8988T (cell line): Measurements from ENCODE around the gene CRTC1.
"Not testable (repeated sequence)": the region's sequence is repeated elsewhere in the genome, so short reads cannot be mapped to it uniquely, and the experiment has no call there.

Source experiments
- DNase-seq: peaks from one replicate; pipeline ENCODE4 v3.0.0; 2011

Gene CRTC1

GRCh38 chr19:18733762-18734332, 50.4 kb downstream of the CRTC1 start:
- DNase-seq: not testable (repeated sequence)

GRCh38 chr19:18735324-18735723, 51.8 kb downstream of the CRTC1 start:
- DNase-seq: no peak

DNA sequence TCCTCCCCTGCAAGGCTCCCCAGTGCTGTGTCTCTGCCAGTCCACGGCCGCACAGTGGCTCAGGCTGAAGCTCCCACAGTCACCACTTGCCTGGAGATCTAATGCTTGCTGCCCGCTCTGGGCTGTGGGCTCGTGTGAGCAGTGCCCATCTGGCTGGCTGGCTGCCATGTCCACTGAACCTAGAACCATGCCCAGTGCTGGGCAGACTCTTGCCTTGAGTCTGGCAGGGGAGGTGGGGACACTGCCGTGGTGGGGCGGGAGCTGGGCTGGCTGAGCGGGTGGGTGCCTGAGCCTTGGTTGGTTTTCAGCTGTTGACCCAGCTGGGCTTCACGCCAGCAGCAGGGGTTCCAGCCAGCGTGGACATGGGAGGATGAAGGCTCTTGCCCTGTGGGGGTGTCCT, 52.3 kb downstream of the CRTC1 start:
- no peak for DNase-seq

- DNase-seq: no peak
Observed at GRCh38 chr19:18736415-18737336, 53.2 kb downstream of the CRTC1 start.

- no peak for DNase-seq
Observed at GRCh38 chr19:18737337-18737953, 54.0 kb downstream of the CRTC1 start.

GRCh38 chr19:18737954-18738351, 54.5 kb downstream of the CRTC1 start:
- no peak for DNase-seq

DNA sequence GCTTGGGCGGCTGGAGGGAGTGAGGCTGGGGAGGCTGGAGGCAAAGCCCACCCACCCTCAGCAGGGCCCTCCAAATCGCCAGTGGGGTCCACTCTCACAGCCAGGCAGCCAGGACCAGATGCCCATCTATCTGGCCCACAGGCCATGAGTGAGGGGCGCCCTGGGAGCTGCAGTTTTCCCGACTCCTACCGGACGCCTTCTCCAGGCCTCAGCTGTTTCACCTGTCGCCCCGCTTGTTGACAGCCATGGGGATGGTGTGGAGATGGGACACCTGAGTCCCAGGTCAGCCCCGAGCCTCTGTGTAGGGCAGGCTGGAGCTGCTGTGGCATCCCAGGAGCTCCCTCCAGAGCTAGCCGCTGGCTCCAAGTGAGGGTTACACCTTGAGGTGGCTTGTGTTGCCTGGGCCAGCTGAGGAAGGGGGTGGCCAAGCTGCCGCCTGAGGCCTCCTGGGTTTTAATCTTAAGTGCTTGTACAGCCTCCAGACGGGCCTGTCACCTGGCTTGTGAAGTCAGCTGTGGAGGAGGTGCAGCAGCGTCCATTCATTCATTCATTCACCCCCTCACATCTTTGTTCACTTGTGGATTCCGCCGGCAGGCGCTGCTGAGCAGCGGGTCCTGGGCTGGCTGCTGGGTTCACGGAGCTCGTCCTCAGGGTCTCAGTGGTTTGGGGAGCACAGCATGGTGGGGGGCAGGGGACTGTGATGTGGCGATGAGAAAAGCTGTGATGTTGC, 55.6 kb downstream of the CRTC1 start:
- no peak for DNase-seq

DNA sequence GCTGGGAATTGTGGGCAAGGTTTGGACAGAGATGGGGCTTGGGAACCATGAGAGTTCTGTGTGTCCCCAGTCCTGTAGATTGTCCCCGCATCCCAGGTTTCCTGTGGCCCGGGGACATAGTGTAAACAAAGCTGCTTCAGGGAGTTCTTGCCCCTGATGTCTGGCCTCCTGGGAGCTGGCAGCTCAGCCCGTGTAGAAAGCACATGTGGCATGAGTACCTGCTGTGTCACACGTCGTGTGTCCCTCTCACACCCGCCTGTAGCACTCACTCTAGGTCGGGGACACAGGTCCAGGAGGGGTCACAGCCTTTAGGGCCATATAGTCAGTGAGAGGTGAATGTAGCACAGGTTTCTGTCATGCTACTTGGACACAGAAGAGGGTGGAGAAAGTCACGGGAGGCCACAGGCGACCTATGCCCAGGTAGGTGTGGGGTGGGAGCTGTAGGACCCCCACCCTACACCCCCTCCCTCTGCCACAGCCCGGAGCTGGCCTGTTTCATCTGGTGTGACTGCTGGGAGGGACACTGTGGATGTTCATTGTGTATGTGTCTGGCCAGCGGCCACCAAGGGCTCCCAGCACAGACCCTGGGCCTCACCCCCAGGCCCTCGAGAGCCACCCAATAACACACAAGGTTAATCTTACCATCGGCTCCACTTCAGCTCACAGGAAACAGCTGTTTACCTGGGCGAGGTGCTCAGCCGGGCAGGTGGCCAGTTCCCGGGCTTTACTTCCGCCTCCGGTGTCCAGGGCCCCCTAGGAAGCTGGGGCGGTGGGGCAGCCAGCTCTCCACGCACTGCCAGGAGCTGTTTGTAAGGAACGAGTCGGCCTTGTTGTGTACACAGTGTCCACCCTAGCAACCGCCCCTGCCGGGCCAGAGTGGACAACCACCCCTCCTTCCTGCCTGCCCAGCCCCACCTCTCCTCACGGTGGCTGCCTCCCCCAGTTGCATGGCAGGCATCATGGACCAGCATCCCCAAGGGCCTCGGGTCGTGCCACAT, 57.9 kb downstream of the CRTC1 start:
- no peak for DNase-seq

GRCh38 chr19:18742324-18742723, 58.8 kb downstream of the CRTC1 start:
- DNase-seq: no peak

DNA sequence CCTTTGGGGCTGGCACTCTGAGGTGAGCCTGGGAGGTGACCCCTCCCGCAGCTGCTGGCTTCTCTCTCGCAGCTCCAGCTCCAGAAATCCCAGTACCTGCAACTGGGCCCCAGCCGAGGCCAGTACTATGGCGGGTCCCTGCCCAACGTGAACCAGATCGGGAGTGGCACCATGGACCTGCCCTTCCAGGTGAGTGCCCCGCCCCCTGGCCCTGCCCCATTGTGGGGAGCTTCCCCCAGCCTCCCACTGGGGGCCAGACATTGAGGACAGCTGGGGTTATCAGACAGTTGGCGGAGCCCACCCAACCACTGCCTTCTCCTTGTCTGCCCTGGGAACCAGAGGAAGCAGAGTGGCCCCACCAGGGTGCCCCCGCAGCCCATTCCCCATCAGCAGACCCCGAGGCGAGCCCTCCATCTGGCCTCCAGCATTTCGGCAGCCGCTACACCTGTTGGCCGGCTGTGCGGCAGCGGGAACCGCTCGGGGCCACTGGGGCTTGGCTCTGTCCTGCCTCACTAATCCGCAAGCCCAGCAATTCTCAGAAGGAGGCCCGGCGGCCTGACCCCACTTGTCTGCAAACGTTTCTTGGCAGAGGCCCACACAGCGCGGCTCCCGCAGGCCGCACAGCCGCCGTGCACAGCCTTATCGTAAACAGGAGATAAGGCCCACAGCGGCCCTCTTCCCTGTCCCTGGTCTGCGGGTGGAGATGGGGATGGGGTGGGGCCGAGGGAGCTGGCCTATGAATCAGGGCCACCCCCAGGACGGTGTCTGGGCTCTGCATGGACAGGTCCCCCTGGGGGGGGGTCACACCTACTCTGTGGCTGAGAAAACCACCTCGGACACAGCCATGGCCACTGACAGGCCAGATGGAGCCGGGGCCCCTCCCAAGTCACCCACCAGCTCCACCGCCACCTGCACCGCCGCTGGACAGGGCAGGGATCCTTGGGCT, 59.6 kb downstream of the CRTC1 start:
- DNase-seq: no peak

- no peak for DNase-seq
Observed at GRCh38 chr19:18743784-18744418, 60.4 kb downstream of the CRTC1 start.

DNA sequence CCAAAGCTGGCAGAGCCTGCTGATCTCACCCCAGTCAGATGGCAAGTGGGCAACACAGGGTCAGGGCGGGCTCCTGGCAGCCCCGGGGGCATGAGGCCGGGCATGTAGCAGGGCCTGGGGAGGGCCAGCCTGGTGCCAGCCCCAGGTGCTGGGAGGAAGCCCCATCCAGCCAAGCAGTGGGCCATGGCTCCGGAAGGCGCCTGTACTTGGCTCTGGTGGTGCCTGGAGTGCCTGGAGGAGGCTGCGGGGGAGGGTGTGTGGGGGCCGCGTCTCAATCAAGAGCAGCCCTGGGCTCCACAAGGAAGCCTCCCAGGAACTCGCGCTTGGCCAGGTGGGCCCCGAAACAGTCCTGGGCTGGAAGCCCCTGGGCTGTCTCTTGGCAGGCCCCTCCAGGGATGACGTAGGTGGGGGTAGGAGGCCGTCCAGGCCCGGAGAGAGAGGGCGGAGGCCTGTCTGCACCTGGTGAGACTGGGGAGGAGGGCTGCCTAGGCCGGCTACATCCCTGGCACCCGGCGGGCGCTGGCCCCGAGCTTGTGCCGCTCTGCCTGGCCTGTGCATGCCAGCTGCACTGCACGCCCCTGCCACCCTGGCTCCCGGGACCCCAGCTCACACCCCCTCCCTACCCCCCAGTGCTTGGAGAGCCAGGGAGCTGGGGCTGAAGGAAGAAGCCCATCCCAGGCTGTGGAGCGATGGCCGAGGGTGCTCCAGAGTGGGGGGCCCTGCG, 61.7 kb downstream of the CRTC1 start:
- DNase-seq: no peak

GRCh38 chr19:18745931-18746330, 62.5 kb downstream of the CRTC1 start:
- no peak for DNase-seq

GRCh38 chr19:18746401-18747325, 63.2 kb downstream of the CRTC1 start:
- DNase-seq: no peak

DNA sequence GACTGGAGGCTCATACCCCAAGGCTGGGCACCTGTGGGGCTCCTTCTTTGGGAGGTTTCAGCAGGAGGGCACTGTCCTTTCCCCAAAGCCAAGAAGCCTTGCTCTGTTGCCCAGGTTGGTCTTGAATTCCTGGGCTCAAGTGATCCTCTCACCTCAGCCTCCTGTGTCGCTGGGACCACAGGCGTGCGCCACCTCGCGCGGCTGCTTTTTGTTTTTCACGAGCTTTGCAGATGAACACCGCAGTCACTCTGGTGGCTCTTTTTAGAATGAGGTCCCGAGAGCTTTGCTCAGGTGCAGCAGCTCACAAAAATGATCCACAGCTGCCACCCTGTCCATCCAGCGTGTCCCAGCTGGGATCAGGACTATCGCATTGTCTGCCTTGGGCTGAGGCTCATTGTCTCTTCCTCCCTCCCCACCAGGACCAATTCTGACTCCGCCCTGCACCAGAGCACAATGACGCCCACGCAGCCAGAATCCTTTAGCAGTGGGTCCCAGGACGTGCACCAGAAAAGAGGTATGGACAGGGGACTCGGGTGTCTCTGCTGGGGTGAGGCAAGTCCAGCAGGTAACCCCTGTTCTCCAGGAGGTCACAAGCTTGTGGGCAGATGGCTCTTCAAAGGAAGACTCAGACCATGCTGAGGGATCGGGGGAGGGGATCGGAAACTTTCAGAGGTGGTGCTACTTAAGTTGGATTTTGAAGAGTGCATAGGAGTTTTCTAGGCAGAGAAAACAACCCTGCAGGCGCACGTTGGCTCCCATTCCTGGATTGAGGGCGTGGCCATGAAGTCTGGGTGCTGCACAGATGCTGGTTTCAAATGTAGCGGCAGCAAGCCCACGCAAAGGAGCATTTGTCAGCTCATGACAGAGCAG, 66.1 kb downstream of the CRTC1 start:
- DNase-seq: no peak

DNA sequence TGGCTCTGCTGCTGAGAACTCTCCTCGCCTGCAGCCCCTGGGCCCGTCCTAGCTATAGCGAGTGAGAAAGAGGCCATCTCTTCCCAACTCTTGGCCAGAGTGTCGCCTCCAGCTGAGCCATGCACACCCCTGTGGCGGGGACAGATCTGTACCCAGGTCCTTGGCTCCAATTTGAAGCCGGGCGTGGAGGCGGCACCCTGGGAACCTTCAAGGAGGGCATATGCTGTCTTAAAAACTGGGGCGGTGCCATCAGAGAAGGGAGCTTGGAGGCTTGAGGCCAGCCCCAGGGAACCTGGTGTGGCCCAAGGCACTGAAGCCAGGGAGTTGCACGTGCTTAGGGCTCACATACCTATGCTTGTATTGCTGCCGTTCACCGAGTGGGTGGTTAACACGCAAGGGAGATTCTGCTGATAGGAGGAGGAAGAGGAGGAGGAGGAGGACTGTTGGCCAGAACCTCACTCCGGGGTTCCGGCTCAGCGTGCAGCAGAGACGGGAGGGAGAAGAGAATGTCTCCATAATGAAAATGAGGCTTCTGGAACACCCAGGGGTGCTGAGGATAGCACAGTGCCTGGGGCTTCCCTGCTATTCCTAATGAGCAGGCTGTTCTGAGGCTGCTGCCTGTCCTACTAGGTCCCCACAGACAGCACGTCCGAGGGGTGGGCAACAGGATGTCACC, 67.0 kb downstream of the CRTC1 start:
- DNase-seq: no peak

- DNase-seq: no peak
Observed at GRCh38 chr19:18751571-18751970, 68.1 kb downstream of the CRTC1 start.
